ENCODE measurements around the gene RNF214.
"Not testable (repeated sequence)": the region's sequence is repeated elsewhere in the genome, so short reads cannot be mapped to it uniquely, and the experiment has no call there.

Gene RNF214

DNA sequence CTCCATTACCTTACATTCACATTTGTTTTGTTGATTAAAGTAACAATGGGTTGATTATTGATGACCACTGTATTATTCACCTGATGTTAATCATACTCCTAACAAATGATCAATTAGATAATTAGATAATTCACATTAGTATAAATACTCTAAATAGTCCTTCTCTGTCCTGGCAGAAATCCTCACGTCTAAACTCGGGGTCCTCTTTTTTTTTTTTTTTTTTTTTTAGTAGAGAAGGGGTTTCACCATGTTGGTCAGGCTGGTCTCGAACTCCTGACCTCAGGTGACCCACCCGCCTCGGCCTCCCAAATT lies 94.7 kb downstream of the RNF214 start:
- not testable (repeated sequence) for H3K23ac ChIP-seq (ENCODE audit: low read length); H3K79me1 ChIP-seq (ENCODE audit: low read length); H2AK5ac ChIP-seq (ENCODE audit: low read length); H3K9ac ChIP-seq (ENCODE audit: low read length); H4K8ac ChIP-seq (ENCODE audit: low read depth, low read length); H3K27me3 ChIP-seq (ENCODE audit: insufficient read depth, low read length); DNase-seq; H4K91ac ChIP-seq (ENCODE audit: low read depth, low read length); H2AFZ ChIP-seq (ENCODE audit: insufficient read depth, low read length, poor library complexity); H3K4ac ChIP-seq (ENCODE audit: low read depth, low read length); H3K27ac ChIP-seq (ENCODE audit: low read depth, low read length); H3K18ac ChIP-seq (ENCODE audit: low read length); H3K14ac ChIP-seq (ENCODE audit: low read length); H3K79me2 ChIP-seq (ENCODE audit: control insufficient read depth, insufficient read depth, low read length, poor library complexity); H3K4me3 ChIP-seq (ENCODE audit: low read depth, low read length); H2BK120ac ChIP-seq (ENCODE audit: insufficient read depth, low read length, poor library complexity); H4K12ac ChIP-seq (ENCODE audit: low read depth, low read length); H2BK5ac ChIP-seq (ENCODE audit: low read depth, low read length, poor library complexity); H2BK12ac ChIP-seq (ENCODE audit: low read length); H3K9me3 ChIP-seq (ENCODE audit: insufficient read depth, low read depth, low read length); H3K4me1 ChIP-seq (ENCODE audit: control insufficient read depth in 1 of 2, insufficient read depth in 2 of 2, low read length in 2 of 2); H3K36me3 ChIP-seq (ENCODE audit: control insufficient read depth in 1 of 2, insufficient read depth in 2 of 2, low read length in 2 of 2)
- no CpG with 5 or more reads among the region's 5 CpGs for WGBS (ENCODE audit: extremely low coverage, insufficient coverage, insufficient read length)
- peak overlapping the region; percentile 23 for H3K4me2 ChIP-seq (ENCODE audit: low read length)

DNA sequence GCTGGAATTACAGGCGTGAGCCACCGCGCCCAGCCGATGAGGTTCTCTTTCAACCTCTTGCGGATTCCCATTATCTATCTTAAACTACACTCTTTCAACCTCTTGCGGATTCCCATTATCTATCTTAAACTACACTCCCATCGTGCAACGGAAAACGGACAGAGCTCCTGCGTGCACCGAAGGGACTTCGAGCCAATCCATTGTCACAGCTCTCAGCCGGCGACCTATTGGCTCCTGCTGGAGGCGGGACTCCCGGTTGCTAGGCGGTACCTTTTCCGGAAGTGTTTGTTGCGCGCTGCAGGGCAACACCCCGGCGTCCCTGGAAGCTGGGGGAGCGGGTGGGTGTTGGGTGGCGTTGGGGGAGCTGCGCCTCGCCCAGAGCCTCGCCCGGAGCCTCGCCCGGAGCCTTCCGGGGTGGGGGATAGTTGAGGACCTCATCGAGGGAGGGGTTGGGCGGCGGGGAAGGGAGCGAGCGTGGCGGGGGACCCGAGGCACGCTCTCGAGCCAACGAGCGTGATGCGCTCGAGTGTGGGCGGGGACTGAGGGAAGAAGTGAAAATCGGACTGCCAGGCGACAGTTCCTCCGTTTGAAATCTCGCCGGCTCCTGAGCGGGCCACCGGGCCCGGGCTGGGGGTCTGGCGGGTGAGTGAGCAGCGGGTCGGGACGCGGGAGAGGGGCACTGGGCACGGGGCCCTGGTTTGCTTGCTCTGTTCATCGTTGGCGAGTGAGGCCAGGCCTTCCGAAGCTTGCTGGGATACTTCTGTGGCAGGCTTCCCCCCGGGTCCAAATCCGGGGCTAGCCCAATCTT lies 95.3 kb downstream of the RNF214 start, which contains the start of gene CEP164:
Gene CEP164, plus strand, starts transcription at position 288 of the 808 bp plus-strand sequence. CDS start 10,733 bp downstream, outside the sequence.
- H3K79me1 ChIP-seq (ENCODE audit: low read length), result no peaks in the 10 kb centered on the region

DNA sequence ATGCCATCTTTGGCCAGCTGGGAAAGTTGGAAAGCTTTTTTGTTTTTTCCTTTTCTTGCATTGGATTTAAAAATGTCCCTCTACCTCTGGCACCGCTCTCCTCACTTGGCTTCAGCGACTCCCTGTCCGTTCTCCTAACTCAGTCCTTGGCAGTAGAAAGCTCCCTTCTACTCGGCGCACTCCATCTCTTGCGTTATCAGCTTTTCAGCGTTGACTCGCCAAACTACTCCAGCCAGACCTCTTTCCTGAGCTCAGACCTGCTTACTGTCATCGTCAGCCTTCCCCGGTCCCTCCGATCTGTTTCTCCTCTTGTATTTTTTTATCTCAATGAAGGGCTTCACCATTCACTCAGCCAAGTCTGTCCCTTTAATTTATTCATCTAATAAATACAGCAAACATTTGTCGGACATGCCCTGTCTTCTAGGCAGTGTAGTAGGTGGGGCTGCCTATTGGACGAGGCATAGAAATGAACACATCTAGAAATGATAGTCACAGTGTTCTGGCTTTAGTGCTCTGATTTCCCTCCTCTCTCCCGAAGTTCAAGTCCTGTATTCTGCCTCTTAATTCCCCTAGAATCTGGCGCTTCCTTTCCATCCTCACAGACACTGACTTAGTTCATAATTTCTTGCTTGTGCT lies 96.0 kb downstream of the RNF214 start:
- H3K18ac ChIP-seq (ENCODE audit: low read length), result peak overlapping the region; percentile 33
- H3K79me2 ChIP-seq (ENCODE audit: control insufficient read depth, insufficient read depth, low read length, poor library complexity), result no peaks in the 10 kb centered on the region
- no peak overlapping the region for H3K27ac ChIP-seq (ENCODE audit: low read depth, low read length)
- H3K27me3 ChIP-seq (ENCODE audit: insufficient read depth, low read length), result no peaks in the 10 kb centered on the region
- H3K79me1 ChIP-seq (ENCODE audit: low read length), result no peaks in the 10 kb centered on the region
- peak overlapping the region; percentile 87 for H3K9ac ChIP-seq (ENCODE audit: low read length)
- H3K4me2 ChIP-seq (ENCODE audit: low read length), result peak overlapping the region; percentile 91
- H3K9me3 ChIP-seq (ENCODE audit: insufficient read depth, low read depth, low read length), result no peaks in the 10 kb centered on the region
- no peaks in the 10 kb centered on the region for H3K36me3 ChIP-seq (ENCODE audit: control insufficient read depth in 1 of 2, insufficient read depth in 2 of 2, low read length in 2 of 2)
- H2AK5ac ChIP-seq (ENCODE audit: low read length), result no peak overlapping the region
- peak overlapping the region; percentile 63 for H4K8ac ChIP-seq (ENCODE audit: low read depth, low read length)
- H3K4me3 ChIP-seq (ENCODE audit: low read depth, low read length), result peak overlapping the region; percentile 84
- H4K12ac ChIP-seq (ENCODE audit: low read depth, low read length), result no peak overlapping the region
- no peak overlapping the region for H2AFZ ChIP-seq (ENCODE audit: insufficient read depth, low read length, poor library complexity)
- H3K23ac ChIP-seq (ENCODE audit: low read length), result no peak overlapping the region
- H3K14ac ChIP-seq (ENCODE audit: low read length), result peak overlapping the region; percentile 29
- H4K91ac ChIP-seq (ENCODE audit: low read depth, low read length), result peak overlapping the region; percentile 30
- no peak overlapping the region for H3K4ac ChIP-seq (ENCODE audit: low read depth, low read length)
- H2BK120ac ChIP-seq (ENCODE audit: insufficient read depth, low read length, poor library complexity), result no peak overlapping the region
- no peak overlapping the region for H2BK12ac ChIP-seq (ENCODE audit: low read length)
- DNase-seq, result peak in 1 of 2 donors; percentile 43
- H2BK5ac ChIP-seq (ENCODE audit: low read depth, low read length, poor library complexity), result no peak overlapping the region
- H3K4me1 ChIP-seq (ENCODE audit: control insufficient read depth in 1 of 2, insufficient read depth in 2 of 2, low read length in 2 of 2), result peaks cover 0 to 3% of the 10 kb centered on the region in 2 experiments
- no CpG with 5 or more reads among the region's 15 CpGs for WGBS (ENCODE audit: extremely low coverage, insufficient coverage, insufficient read length)

More for the DNA sequence above, 95.3 kb downstream of the RNF214 start, which contains the start of gene CEP164:
- Histone ChIP-seq H3K4me1 (ENCODE audit: control insufficient read depth in 1 of 2, insufficient read depth in 2 of 2, low read length in 2 of 2) (peaks cover 0 to 3% of the 10 kb centered on the region in 2 experiments), H3K9me3 (ENCODE audit: insufficient read depth, low read depth, low read length) (no peaks in the 10 kb centered on the region), H3K18ac (ENCODE audit: low read length) (peak within 1 kb of the TSS; percentile 33), H3K9ac (ENCODE audit: low read length) (peak within 1 kb of the TSS; percentile 87), H4K12ac (ENCODE audit: low read depth, low read length) (peak within 1 kb of the TSS; percentile 9), H3K36me3 (ENCODE audit: control insufficient read depth in 1 of 2, insufficient read depth in 2 of 2, low read length in 2 of 2) (no peaks in the 10 kb centered on the region), H3K27ac (ENCODE audit: low read depth, low read length) (peak within 1 kb of the TSS; percentile 35), H2AFZ (ENCODE audit: insufficient read depth, low read length, poor library complexity) (peak within 1 kb of the TSS; percentile 80), H3K4me3 (ENCODE audit: low read depth, low read length) (peak within 1 kb of the TSS; percentile 84), H3K27me3 (ENCODE audit: insufficient read depth, low read length) (no peaks in the 10 kb centered on the region), H2BK120ac (ENCODE audit: insufficient read depth, low read length, poor library complexity) (peak within 1 kb of the TSS; percentile 49), H2BK5ac (ENCODE audit: low read depth, low read length, poor library complexity) (no peak within 1 kb of the TSS), H3K4ac (ENCODE audit: low read depth, low read length) (peak within 1 kb of the TSS; percentile 14), H3K14ac (ENCODE audit: low read length) (peak within 1 kb of the TSS; percentile 29), H4K8ac (ENCODE audit: low read depth, low read length) (peak within 1 kb of the TSS; percentile 63), H3K4me2 (ENCODE audit: low read length) (peak within 1 kb of the TSS; percentile 91), H2AK5ac (ENCODE audit: low read length) (no peak within 1 kb of the TSS), H3K23ac (ENCODE audit: low read length) (no peak within 1 kb of the TSS), H4K91ac (ENCODE audit: low read depth, low read length) (peak within 1 kb of the TSS; percentile 30), H3K79me2 (ENCODE audit: control insufficient read depth, insufficient read depth, low read length, poor library complexity) (no peaks in the 10 kb centered on the region), H2BK12ac (ENCODE audit: low read length) (no peak within 1 kb of the TSS)
- WGBS (ENCODE audit: extremely low coverage, insufficient coverage, insufficient read length), result 100% methylated on average over 1 of the region's 64 CpGs
- peak; percentile 94 to 95 for DNase-seq

DNA sequence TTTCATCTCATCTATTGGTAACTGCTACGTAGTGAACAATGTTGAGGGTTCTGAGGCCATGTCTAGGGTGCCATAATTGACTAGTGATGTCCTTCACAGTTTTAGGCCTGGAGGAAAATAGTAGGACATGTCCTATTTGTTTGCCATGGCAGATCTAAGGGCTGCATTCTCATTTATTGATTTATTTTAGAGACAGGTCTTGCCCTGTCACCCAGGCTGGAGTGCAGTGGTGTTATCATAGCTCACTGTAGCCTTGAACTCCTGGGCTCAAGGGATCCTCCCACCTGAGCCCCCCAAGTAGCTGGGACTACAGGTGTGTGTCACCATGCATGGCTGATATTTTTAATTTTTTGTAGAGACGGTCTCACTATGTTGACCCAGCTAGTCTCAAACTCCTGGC lies 100.4 kb downstream of the RNF214 start:
- Histone ChIP-seq H3K4me1 (ENCODE audit: control insufficient read depth in 1 of 2, insufficient read depth in 2 of 2, low read length in 2 of 2) (peaks cover 0 to 3% of the 10 kb centered on the region in 2 experiments), H3K9ac (ENCODE audit: low read length) (no peak overlapping the region), H3K14ac (ENCODE audit: low read length) (no peak overlapping the region), H2BK5ac (ENCODE audit: low read depth, low read length, poor library complexity) (no peak overlapping the region), H2BK120ac (ENCODE audit: insufficient read depth, low read length, poor library complexity) (no peak overlapping the region), H3K9me3 (ENCODE audit: insufficient read depth, low read depth, low read length) (no peaks in the 10 kb centered on the region), H3K27ac (ENCODE audit: low read depth, low read length) (no peak overlapping the region), H2BK12ac (ENCODE audit: low read length) (no peak overlapping the region), H3K18ac (ENCODE audit: low read length) (no peak overlapping the region), H3K79me2 (ENCODE audit: control insufficient read depth, insufficient read depth, low read length, poor library complexity) (no peaks in the 10 kb centered on the region), H4K12ac (ENCODE audit: low read depth, low read length) (no peak overlapping the region), H3K27me3 (ENCODE audit: insufficient read depth, low read length) (no peaks in the 10 kb centered on the region), H4K91ac (ENCODE audit: low read depth, low read length) (no peak overlapping the region), H2AK5ac (ENCODE audit: low read length) (no peak overlapping the region), H3K4ac (ENCODE audit: low read depth, low read length) (no peak overlapping the region), H4K8ac (ENCODE audit: low read depth, low read length) (no peak overlapping the region), H2AFZ (ENCODE audit: insufficient read depth, low read length, poor library complexity) (no peak overlapping the region), H3K79me1 (ENCODE audit: low read length) (no peaks in the 10 kb centered on the region), H3K23ac (ENCODE audit: low read length) (no peak overlapping the region), H3K36me3 (ENCODE audit: control insufficient read depth in 1 of 2, insufficient read depth in 2 of 2, low read length in 2 of 2) (no peaks in the 10 kb centered on the region), H3K4me3 (ENCODE audit: low read depth, low read length) (no peak overlapping the region), H3K4me2 (ENCODE audit: low read length) (no peak overlapping the region)
- DNase-seq, result no peak
- WGBS (ENCODE audit: extremely low coverage, insufficient coverage, insufficient read length), result no CpG with 5 or more reads among the region's 2 CpGs
